IPS-NIHi7 (cell line): Measurements from ENCODE around the gene PSMB3.
A peak's percentile ranks its signal among the peaks of the same experiment; 100 is the strongest.

ENCODE experiments used
- DNase-seq: peaks from one replicate; pipeline ENCODE4 v3.0.0; 2012; ENCODE audit warnings: mixed read lengths; ENCODE audit errors: extremely low spot score

PSMB3 gene

GRCh38 chr17:38733982-38734973 is 18.3 kb upstream of the PSMB3 start:
- DNase-seq: no peak

- peak; percentile 90 for DNase-seq
Measured at GRCh38 chr17:38735161-38735997, 17.2 kb upstream of the PSMB3 start.

- DNase-seq: no peak
Measured at GRCh38 chr17:38738007-38738662, 14.4 kb upstream of the PSMB3 start.

GRCh38 chr17:38738686-38739085 is 13.9 kb upstream of the PSMB3 start:
- DNase-seq: no peak

- no peak for DNase-seq
Measured at GRCh38 chr17:38739305-38739704, 13.2 kb upstream of the PSMB3 start.

GRCh38 chr17:38740044-38740443 is 12.5 kb upstream of the PSMB3 start:
- DNase-seq: no peak

GRCh38 chr17:38740806-38741205 is 11.7 kb upstream of the PSMB3 start:
- no peak for DNase-seq

- DNase-seq: no peak
Measured at GRCh38 chr17:38741461-38741860, 11.1 kb upstream of the PSMB3 start.

GRCh38 chr17:38741921-38742410 is 10.6 kb upstream of the PSMB3 start:
- DNase-seq: no peak

GRCh38 chr17:38742411-38743308 is 9.9 kb upstream of the PSMB3 start:
- no peak for DNase-seq

- peak; percentile 56 for DNase-seq
Measured at GRCh38 chr17:38743556-38744171, 8.9 kb upstream of the PSMB3 start.

GRCh38 chr17:38745545-38745944 is 7.0 kb upstream of the PSMB3 start:
- DNase-seq: no peak

- DNase-seq: no peak
Measured at GRCh38 chr17:38746004-38746848, 6.3 kb upstream of the PSMB3 start.

- no peak for DNase-seq
Measured at GRCh38 chr17:38746849-38747462, 5.6 kb upstream of the PSMB3 start.

GRCh38 chr17:38747463-38748148 is 4.9 kb upstream of the PSMB3 start:
- peak; percentile 68 for DNase-seq

- DNase-seq: peak; percentile 78
Measured at GRCh38 chr17:38748149-38748891, 4.2 kb upstream of the PSMB3 start, which contains the start of gene PCGF2. PCGF2 (minus strand) TSS chr17:38748336; CDS start chr17:38740402, 7,934 bp downstream.

- no peak for DNase-seq
Measured at GRCh38 chr17:38748892-38749222, 3.7 kb upstream of the PSMB3 start.
